ENCODE data around the gene ZNF783. TPM values are rescaled to one million over a fixed set of nuclear protein-coding genes. Genes with fewer than 3 reads are reported as not detected.

Gene ZNF783
- total RNA-seq, 1 experiment from 2014 or later, result 9.9 TPM

DNA sequence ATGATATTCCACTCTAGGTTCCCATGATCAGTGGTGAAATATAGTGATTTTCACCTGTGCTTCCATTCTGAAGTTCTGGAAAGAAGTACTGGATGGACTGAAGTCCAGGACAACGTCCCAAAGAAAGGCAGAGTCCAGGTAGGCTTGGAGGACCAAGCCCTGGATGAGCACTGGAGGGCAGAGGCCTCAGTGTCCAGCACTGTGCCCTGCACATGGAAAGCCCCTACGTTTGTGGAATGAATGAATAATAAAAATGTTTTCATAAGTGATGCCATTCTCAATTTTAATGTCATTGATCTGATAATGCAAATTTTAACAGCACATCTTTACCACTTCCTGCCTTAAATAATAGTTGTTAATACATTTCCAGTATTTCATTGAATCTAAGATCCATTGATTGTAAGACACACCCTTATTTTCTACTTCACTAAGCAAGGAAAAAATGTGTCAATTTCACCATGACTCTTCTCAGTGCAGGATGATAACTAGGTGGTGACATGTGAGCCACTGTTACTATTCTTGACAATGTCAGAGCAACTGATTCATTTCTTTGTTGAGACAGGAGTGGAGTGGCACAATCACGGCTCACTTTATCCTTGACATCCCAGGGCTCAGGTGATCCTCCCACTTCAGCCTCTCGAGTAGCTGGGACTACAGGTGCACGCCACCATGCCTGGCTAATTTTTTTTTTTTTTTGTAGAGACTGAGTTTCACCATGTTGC, 35.2 kb downstream of the ZNF783 start:
- peaks cover 25% of the 10 kb centered on the region for H3K9me3 Mint-ChIP-seq
- H3K27me3 Mint-ChIP-seq (ENCODE audit: low read depth), result peaks cover 5% of the 10 kb centered on the region; the same call in 1 of the 2 replicates
- DNase-seq (ENCODE audit: low spot score) (no peak), ATAC-seq (no peak)
- H3K4me1 Mint-ChIP-seq, result peaks cover 14% of the 10 kb centered on the region
- ChIA-PET CTCF (interaction anchor here (0.8 kb wide), 1 partner anchor 13 kb away, joined by 3 read pairs; no protein-coding TSS in a partner anchor), POLR2A (no interaction called here)
- H3K4me3 Mint-ChIP-seq, result no peak overlapping the region
- TF ChIP-seq KAT7 (CRISPR knock-in tag; IDR thresholded peaks at IDR 0.05; ENCODE audit: borderline replicate concordance) (no peak), ZNF671 (CRISPR knock-in tag; IDR thresholded peaks at IDR 0.05) (no peak), GABPB1 (CRISPR knock-in tag; IDR thresholded peaks at IDR 0.05) (no peak), ZBTB21 (CRISPR knock-in tag; IDR thresholded peaks at IDR 0.05; ENCODE audit: borderline replicate concordance) (no peak), E2F5 (CRISPR knock-in tag; IDR thresholded peaks at IDR 0.05) (no peak), ZNF423 (CRISPR knock-in tag; IDR thresholded peaks at IDR 0.05) (no peak), ESRRA (CRISPR knock-in tag; IDR thresholded peaks at IDR 0.05; ENCODE audit: borderline replicate concordance) (no peak), AFF4 (CRISPR knock-in tag; IDR thresholded peaks at IDR 0.05; ENCODE audit: borderline replicate concordance) (no peak), JUN (CRISPR knock-in tag; IDR thresholded peaks at IDR 0.05) (no peak), GTF2I (CRISPR knock-in tag; conservative IDR thresholded peaks at IDR 0.05) (no peak), TP53 (CRISPR knock-in tag; IDR thresholded peaks at IDR 0.05) (no peak), CREB1 (CRISPR knock-in tag; IDR thresholded peaks at IDR 0.05) (no peak), TEAD4 (CRISPR knock-in tag; IDR thresholded peaks at IDR 0.05) (no peak)
- TF ChIP-seq, protein P1, sequence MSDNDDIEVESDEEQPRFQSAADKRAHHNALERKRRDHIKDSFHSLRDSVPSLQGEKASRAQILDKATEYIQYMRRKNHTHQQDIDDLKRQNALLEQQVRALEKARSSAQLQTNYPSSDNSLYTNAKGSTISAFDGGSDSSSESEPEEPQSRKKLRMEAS (CRISPR knock-in tag; IDR thresholded peaks at IDR 0.05), result no peak
- TF ChIP-seq, protein P2, sequence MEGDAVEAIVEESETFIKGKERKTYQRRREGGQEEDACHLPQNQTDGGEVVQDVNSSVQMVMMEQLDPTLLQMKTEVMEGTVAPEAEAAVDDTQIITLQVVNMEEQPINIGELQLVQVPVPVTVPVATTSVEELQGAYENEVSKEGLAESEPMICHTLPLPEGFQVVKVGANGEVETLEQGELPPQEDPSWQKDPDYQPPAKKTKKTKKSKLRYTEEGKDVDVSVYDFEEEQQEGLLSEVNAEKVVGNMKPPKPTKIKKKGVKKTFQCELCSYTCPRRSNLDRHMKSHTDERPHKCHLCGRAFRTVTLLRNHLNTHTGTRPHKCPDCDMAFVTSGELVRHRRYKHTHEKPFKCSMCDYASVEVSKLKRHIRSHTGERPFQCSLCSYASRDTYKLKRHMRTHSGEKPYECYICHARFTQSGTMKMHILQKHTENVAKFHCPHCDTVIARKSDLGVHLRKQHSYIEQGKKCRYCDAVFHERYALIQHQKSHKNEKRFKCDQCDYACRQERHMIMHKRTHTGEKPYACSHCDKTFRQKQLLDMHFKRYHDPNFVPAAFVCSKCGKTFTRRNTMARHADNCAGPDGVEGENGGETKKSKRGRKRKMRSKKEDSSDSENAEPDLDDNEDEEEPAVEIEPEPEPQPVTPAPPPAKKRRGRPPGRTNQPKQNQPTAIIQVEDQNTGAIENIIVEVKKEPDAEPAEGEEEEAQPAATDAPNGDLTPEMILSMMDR (IDR thresholded peaks at IDR 0.05), result no peak
- TF ChIP-seq, protein P3, sequence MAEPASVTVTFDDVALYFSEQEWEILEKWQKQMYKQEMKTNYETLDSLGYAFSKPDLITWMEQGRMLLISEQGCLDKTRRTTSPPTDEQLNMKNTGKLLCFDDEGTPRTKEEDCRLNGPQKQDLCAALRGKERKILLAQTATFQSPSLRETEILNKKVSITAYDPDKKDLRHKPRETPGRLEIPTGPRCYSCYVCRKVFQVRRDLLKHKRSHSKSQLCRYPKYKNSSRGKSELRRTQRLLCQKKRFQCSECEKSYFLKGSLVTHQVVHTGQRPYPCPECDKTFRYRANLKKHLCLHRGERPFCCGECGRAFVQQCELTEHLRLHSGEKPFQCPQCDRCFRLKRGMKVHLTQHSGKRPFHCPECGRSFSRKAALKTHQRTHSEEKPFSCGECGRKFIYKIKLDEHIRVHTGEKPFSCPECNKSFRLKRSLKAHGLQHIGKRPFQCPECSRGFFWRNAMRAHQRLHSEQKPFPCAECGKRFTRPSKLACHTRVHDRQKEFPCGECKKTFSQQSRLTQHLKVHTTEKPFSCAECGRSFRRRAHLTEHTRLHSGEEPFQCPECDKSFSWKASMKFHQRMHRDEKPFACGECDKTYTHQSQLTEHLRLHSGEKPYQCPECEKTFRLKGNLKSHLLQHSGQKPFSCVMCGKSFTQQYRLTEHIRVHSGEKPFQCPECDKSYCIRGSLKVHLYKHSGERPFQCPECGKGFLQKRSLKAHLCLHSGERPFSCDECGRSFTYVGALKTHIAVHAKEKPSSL (CRISPR knock-in tag; conservative IDR thresholded peaks at IDR 0.05), result no peak
- H3K27ac Mint-ChIP-seq, result no peak overlapping the region
- peaks cover 10% of the 10 kb centered on the region for H3K36me3 Mint-ChIP-seq
